Neural progenitor cell (in vitro differentiated cells): Measurements from ENCODE around the gene DNASE2B. TPM values are rescaled to one million over a fixed set of nuclear protein-coding genes. Genes with fewer than 3 reads are reported as not detected.

Experiments
- DNase-seq: peaks from one replicate; pipeline ENCODE4 v3.0.0-alpha.2; 2016; ENCODE audit warnings: low spot score
- H2AFZ ChIP-seq: fragments of 200-600 bp; sonication (generic); replicated peaks from 2 replicates; pipeline ENCODE4 v1.6.1; 2016; ENCODE audit warnings: antibody characterized with exemption
- H3F3A ChIP-seq: fragments of 200-600 bp; sonication (generic); 2 replicates; pipeline ENCODE4 v1.6.1; 2016; ENCODE audit warnings: antibody characterized with exemption, low read depth
- H3K27ac ChIP-seq: fragments of 200-600 bp; sonication (generic); 2 replicates; pipeline ENCODE4 v1.5.1; 2016; ENCODE audit warnings: mild to moderate bottlenecking
- H3K27me3 ChIP-seq: fragments of 200-600 bp; sonication (generic); 2 replicates; pipeline ENCODE4 v1.6.1; 2016; ENCODE audit warnings: mild to moderate bottlenecking, moderate library complexity
- H3K36me3 ChIP-seq: fragments of 200-600 bp; sonication (generic); 2 replicates; pipeline ENCODE4 v1.5.1; 2016
- H3K4me1 ChIP-seq: fragments of 200-600 bp; sonication (generic); 2 replicates; pipeline ENCODE4 v1.6.1; 2016; ENCODE audit warnings: mixed run types
- H3K4me2 ChIP-seq: fragments of 200-600 bp; sonication (generic); 2 replicates; pipeline ENCODE4 v1.6.1; 2016
- H3K4me3 ChIP-seq: fragments of 200-600 bp; sonication (generic); 2 replicates; pipeline ENCODE4 v1.5.1; 2016
- H3K79me2 ChIP-seq: fragments of 200-600 bp; sonication (generic); 2 replicates; pipeline ENCODE4 v1.6.1; 2016; ENCODE audit warnings: low read depth
- H3K9ac ChIP-seq: fragments of 200-600 bp; sonication (generic); 2 replicates; pipeline ENCODE4 v1.6.1; 2016
- H3K9me3 ChIP-seq: fragments of 200-600 bp; sonication (generic); 2 replicates; pipeline ENCODE4 v1.5.1; 2016; ENCODE audit warnings: low read depth
- H4K20me1 ChIP-seq: fragments of 200-600 bp; sonication (generic); 2 replicates; pipeline ENCODE4 v1.6.1; 2016; ENCODE audit warnings: low read depth
- H3K27ac Mint-ChIP-seq: 3 replicates; pipeline ENCODE4 v1.8.0; 2021; ENCODE audit warnings: mixed read lengths
- H3K27me3 Mint-ChIP-seq: 2 replicates; pipeline ENCODE4 v1.8.0; 2022; ENCODE audit warnings: low read depth, mild to moderate bottlenecking, inconsistent platforms, moderate library complexity, mixed read lengths; ENCODE audit not compliant: insufficient read depth
- H3K36me3 Mint-ChIP-seq: 3 replicates; pipeline ENCODE4 v1.8.0; 2021; ENCODE audit warnings: mixed read lengths
- H3K4me1 Mint-ChIP-seq: 3 replicates; pipeline ENCODE4 v1.8.0; 2021; ENCODE audit warnings: mixed read lengths
- H3K4me3 Mint-ChIP-seq: 3 replicates; pipeline ENCODE4 v1.8.0; 2021; ENCODE audit warnings: mild to moderate bottlenecking, moderate library complexity, mixed read lengths
- H3K9me3 Mint-ChIP-seq: 3 replicates; pipeline ENCODE4 v1.8.0; 2020; ENCODE audit warnings: mixed read lengths
- EZH2 ChIP-seq: fragments of 200-600 bp; sonication (generic); IDR thresholded peaks from 2 replicates; pipeline ENCODE4 v1.6.1; 2017; ENCODE audit warnings: antibody characterized with exemption, mild to moderate bottlenecking, moderate library complexity
- EZH2phosphoT487 ChIP-seq: fragments of 200-600 bp; sonication (generic); IDR thresholded peaks from 2 replicates; pipeline ENCODE4 v1.6.1; 2017; ENCODE audit warnings: antibody characterized with exemption
- total RNA-seq: library from RNA; depleted of rRNA; stranded (reverse); fragments of >200 nt; gene quantifications from 2 replicates; pipeline ENCODE4 v1.2.3, GENCODE V29; 2015; ENCODE audit warnings: low replicate concordance
- TF ChIP-seq, protein P1 (sequence below): fragments of 200-600 bp; sonication (generic); IDR thresholded peaks from 2 replicates; pipeline ENCODE4 v1.5.1; 2017; ENCODE audit warnings: antibody characterized with exemption, mild to moderate bottlenecking

Gene DNASE2B
- total RNA-seq, 1 donor from 2014 or later = not detected

DNA sequence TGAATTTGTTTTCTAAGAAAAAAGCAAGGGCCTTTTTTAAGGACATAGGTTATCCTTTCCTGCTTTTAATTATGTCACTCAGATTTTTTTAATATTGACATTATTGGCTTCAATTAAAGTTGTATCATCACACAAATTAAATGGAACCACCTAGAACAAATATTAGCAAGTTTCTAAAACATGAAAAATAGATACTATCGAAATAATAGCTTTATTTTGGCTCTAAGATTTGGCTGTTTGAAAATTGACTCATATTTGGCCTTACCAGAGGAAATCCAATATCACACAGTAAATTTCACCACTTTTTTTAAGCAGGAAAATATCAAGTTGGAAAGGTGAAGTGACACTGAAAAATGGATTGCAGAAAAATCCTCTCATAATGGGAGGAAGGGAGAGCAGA lies 9.2 kb downstream of the DNASE2B start:
- no peaks in the 10 kb centered on the region for H3K79me2 ChIP-seq
- no peaks in the 10 kb centered on the region for H3K36me3 ChIP-seq
- no peak overlapping the region for H3K4me3 ChIP-seq
- H2AFZ ChIP-seq = no peak overlapping the region
- no peak for TF ChIP-seq EZH2
- TF ChIP-seq, protein P1, sequence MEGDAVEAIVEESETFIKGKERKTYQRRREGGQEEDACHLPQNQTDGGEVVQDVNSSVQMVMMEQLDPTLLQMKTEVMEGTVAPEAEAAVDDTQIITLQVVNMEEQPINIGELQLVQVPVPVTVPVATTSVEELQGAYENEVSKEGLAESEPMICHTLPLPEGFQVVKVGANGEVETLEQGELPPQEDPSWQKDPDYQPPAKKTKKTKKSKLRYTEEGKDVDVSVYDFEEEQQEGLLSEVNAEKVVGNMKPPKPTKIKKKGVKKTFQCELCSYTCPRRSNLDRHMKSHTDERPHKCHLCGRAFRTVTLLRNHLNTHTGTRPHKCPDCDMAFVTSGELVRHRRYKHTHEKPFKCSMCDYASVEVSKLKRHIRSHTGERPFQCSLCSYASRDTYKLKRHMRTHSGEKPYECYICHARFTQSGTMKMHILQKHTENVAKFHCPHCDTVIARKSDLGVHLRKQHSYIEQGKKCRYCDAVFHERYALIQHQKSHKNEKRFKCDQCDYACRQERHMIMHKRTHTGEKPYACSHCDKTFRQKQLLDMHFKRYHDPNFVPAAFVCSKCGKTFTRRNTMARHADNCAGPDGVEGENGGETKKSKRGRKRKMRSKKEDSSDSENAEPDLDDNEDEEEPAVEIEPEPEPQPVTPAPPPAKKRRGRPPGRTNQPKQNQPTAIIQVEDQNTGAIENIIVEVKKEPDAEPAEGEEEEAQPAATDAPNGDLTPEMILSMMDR = no peak
- no peak for TF ChIP-seq EZH2phosphoT487
- no peak overlapping the region for H3K4me3 Mint-ChIP-seq
- H3K4me1 ChIP-seq = no peaks in the 10 kb centered on the region
- H3K27ac Mint-ChIP-seq = no peak overlapping the region
- no peak overlapping the region for H3K4me2 ChIP-seq
- no peak overlapping the region for H3K9ac ChIP-seq
- H3K27me3 ChIP-seq = no peaks in the 10 kb centered on the region
- no peaks in the 10 kb centered on the region for H3F3A ChIP-seq
- H3K27me3 Mint-ChIP-seq = no peaks in the 10 kb centered on the region
- H4K20me1 ChIP-seq = no peaks in the 10 kb centered on the region
- no peaks in the 10 kb centered on the region for H3K36me3 Mint-ChIP-seq
- H3K4me1 Mint-ChIP-seq = no peaks in the 10 kb centered on the region
- H3K27ac ChIP-seq = no peak overlapping the region
- no peaks in the 10 kb centered on the region for H3K9me3 Mint-ChIP-seq
- DNase-seq = no peak
- H3K9me3 ChIP-seq = no peaks in the 10 kb centered on the region

DNA sequence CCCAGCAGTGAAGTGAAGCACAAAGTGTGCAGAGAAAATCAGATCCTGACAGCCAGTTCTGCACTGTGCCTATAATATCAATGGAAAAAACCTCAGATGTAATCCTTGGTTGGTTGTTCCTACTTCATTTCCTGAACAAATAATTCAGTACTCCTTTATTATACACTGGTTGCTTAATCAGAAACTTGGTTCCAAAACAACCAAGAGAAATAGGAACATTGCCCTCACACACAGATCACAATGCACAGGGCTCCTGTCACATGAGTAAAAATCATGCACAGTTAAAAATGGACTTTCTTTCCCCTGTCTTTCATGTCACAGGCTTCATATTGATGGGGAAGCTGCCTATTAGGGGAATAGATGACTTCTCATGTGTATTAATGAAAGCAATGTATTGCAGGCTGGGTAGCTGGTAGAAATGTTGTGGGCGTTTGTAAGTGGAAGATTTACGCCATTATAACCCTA lies 9.7 kb downstream of the DNASE2B start:
- no peaks in the 10 kb centered on the region for H3K4me1 ChIP-seq
- Mint-ChIP-seq H3K4me3 (no peak overlapping the region), H3K4me1 (no peaks in the 10 kb centered on the region), H3K27ac (no peak overlapping the region), H3K27me3 (no peaks in the 10 kb centered on the region), H3K9me3 (no peaks in the 10 kb centered on the region), H3K36me3 (no peaks in the 10 kb centered on the region)
- H3K36me3 ChIP-seq = no peaks in the 10 kb centered on the region
- H2AFZ ChIP-seq = no peak overlapping the region
- H3K9me3 ChIP-seq = no peaks in the 10 kb centered on the region
- no peak for DNase-seq
- TF ChIP-seq, protein P1 = no peak
- TF ChIP-seq EZH2phosphoT487 (no peak), EZH2 (no peak)
- no peaks in the 10 kb centered on the region for H3K79me2 ChIP-seq
- no peaks in the 10 kb centered on the region for H4K20me1 ChIP-seq
- no peaks in the 10 kb centered on the region for H3F3A ChIP-seq
- no peak overlapping the region for H3K27ac ChIP-seq
- no peak overlapping the region for H3K4me2 ChIP-seq
- no peak overlapping the region for H3K9ac ChIP-seq
- no peaks in the 10 kb centered on the region for H3K27me3 ChIP-seq
- H3K4me3 ChIP-seq = no peak overlapping the region

DNA sequence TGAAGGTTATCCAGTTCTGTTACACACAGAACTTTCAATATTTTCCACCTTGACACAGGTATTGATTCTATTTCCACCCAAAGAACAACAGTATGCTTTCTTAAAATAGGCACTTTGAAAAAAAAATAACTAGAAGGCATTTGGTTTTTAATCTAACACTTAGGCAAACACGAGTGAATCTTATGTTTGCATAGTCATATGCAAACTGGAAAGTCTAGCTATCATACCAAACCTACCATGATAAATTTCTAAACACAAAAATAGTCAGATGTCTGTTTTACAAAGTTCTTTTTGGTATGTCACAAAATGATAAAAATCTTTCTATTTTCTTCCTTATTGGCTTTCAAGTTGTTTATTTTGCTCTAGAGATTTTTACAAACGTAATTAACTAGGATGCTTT lies 11.6 kb downstream of the DNASE2B start:
- Histone ChIP-seq H3K36me3 (no peaks in the 10 kb centered on the region), H3K27me3 (no peaks in the 10 kb centered on the region), H3K4me2 (no peak overlapping the region), H2AFZ (no peak overlapping the region), H3K9me3 (no peaks in the 10 kb centered on the region), H3K27ac (no peak overlapping the region), H3K4me1 (no peaks in the 10 kb centered on the region), H3F3A (no peaks in the 10 kb centered on the region), H3K9ac (no peak overlapping the region), H4K20me1 (no peaks in the 10 kb centered on the region), H3K79me2 (no peaks in the 10 kb centered on the region), H3K4me3 (no peak overlapping the region)
- H3K27me3 Mint-ChIP-seq = no peaks in the 10 kb centered on the region
- DNase-seq = no peak
- H3K4me3 Mint-ChIP-seq = no peak overlapping the region
- H3K36me3 Mint-ChIP-seq = no peaks in the 10 kb centered on the region
- no peaks in the 10 kb centered on the region for H3K4me1 Mint-ChIP-seq
- no peak overlapping the region for H3K27ac Mint-ChIP-seq
- TF ChIP-seq EZH2phosphoT487 (no peak), EZH2 (no peak)
- TF ChIP-seq, protein P1 = no peak
- H3K9me3 Mint-ChIP-seq = no peaks in the 10 kb centered on the region
